H7 (cell line): ENCODE results near the gene NUBP1. TPM values are rescaled to one million over a fixed set of nuclear protein-coding genes. Genes with fewer than 3 reads are reported as not detected.

ENCODE experiments used
- DNase-seq: peaks from one replicate; pipeline ENCODE4 v3.0.0; 2012
- H3K27me3 ChIP-seq: 2 replicates; pipeline ENCODE4 v1.6.0; 2011; ENCODE audit warnings: mild to moderate bottlenecking, low read length; ENCODE audit not compliant: control insufficient read depth, insufficient read depth
- H3K36me3 ChIP-seq: replicated peaks from 2 replicates; pipeline ENCODE4 v1.5.1; 2011; ENCODE audit warnings: low read length; ENCODE audit not compliant: control insufficient read depth, insufficient read depth
- H3K4me3 ChIP-seq: 2 replicates; pipeline ENCODE4 v1.5.1; 2011; ENCODE audit warnings: low read depth, mild to moderate bottlenecking, control low read depth, low read length, moderate library complexity; ENCODE audit not compliant: insufficient read depth
- total RNA-seq: library from RNA; depleted of rRNA; stranded (reverse); fragments of >200 nt; shearing (Covaris generic); gene quantifications from 2 replicates; pipeline ENCODE4 v1.2.3, GENCODE V29; 2014; rRNA removed

NUBP1 gene
- total RNA-seq, 1 experiment from 2014 or later = 30.3 TPM

DNA sequence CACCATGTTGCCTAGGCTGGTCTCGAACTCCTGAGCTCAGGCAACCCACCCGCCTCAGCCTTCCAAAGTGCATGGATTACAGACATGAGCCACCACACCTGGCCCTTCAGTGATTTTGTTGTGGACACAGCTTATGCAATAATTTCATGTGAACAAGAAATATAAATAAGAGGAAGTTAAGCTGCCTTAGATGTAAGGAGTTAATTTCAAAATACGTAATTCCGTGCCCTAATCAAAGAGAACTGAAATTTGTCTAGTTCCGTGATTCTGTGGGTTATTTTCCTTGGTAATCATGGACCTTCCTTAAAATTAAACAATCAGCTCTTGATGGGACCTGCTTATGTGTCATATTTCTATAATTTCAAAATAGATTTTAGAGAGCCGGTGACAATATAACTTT, 63.1 kb downstream of the NUBP1 start:
- no peaks in the 10 kb centered on the region for H3K36me3 ChIP-seq
- H3K27me3 ChIP-seq = no peaks in the 10 kb centered on the region
- DNase-seq = no peak
- H3K4me3 ChIP-seq = no peak overlapping the region

DNA sequence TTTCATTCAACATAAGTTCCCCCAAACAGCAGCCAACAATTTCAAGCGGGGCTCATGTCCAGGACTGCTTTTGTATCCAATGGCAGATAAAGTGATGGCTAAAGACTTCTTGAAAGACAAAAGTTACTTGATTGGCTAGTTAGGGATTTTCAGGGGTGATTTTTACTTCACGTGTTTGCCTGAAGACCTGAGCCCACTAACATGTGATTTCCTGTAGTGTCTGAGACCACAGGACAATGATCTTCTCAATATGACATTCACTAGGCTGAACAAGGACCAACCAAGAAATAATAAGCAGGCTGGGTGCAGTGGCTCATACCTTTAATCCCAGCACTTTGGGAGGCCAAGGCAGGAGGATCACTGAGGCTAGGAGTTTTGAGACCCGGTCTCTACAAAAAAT, 64.6 kb downstream of the NUBP1 start:
- Histone ChIP-seq H3K4me3 (no peak overlapping the region), H3K36me3 (no peaks in the 10 kb centered on the region), H3K27me3 (no peaks in the 10 kb centered on the region)
- DNase-seq = no peak

DNA sequence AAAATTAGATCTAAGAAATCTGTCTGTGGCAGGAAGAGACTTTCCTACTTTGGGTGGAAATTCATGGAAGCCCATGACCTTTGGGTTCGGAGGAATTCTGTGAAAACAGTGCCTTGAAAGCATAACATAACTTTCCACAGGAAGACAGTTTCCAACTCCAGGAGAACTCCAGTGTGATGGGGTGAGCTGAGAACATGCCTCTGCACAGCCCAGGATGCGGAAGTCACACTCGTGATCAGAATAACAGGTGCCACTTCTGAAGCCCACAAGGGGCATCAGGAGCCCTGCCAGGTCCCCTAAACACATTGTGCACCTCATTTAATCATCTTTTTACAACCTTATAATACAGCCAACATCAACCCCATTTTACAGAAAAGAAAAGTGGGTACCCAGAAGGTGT, 65.2 kb downstream of the NUBP1 start:
- no peak for DNase-seq
- no peak overlapping the region for H3K4me3 ChIP-seq
- H3K36me3 ChIP-seq = no peaks in the 10 kb centered on the region
- H3K27me3 ChIP-seq = no peaks in the 10 kb centered on the region

DNA sequence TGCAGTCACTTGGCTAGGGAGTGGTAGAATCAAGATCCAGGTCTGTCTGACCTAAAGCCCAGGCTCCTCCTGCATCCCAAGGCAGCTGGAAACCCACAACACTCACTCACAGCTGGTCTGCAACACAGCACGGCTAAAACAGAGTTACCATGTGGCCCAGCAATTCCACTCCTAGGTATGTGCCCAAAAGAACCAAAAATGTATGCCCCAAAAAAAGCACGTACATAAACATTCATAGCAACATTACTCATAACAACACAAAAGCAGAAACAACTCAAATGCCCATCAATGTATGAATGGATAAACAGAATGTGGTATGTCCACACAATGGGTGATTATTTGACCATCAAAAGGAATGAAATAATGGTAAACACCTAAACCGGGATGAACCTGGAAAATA, 66.1 kb downstream of the NUBP1 start:
- Histone ChIP-seq H3K27me3 (no peaks in the 10 kb centered on the region), H3K36me3 (no peaks in the 10 kb centered on the region), H3K4me3 (no peak overlapping the region)
- no peak for DNase-seq

DNA sequence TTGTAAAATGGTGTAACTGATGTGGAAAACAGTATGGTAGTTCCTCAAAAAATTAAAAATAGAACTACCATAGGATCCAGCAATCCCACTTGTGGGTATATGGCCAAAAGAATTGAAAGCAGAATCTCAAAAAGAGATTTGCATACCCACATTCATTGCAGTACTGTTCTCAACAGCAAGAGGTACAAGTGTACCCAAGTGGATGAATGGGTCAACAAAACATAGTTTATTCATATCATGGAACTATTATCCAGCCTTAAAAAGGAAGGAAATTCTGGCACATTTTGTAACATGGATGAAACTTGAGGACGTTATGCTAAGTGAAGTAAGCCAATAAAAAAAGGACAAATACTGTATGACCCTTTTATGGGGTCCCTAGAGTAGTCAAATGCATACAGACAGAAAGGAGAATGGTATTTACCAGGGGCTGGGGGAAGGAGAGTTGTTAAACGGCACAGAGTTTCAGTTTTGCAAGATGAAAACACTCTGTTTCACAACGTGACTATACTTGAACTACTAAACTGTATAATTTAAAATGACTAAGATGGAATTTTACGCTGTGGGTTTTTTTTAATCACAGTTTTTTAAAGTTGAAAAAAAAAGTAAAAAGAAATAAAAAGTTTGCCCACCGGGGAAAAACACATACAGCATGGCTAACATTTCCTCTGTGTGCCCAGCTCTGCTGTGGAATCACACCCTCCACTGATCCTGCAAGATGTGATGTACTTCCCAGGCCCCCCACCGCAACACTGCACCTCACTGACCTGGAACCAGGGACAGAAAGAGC, 68.9 kb downstream of the NUBP1 start:
- Histone ChIP-seq H3K4me3 (no peak overlapping the region), H3K27me3 (peaks cover 3% of the 10 kb centered on the region), H3K36me3 (no peaks in the 10 kb centered on the region)
- DNase-seq = no peak

DNA sequence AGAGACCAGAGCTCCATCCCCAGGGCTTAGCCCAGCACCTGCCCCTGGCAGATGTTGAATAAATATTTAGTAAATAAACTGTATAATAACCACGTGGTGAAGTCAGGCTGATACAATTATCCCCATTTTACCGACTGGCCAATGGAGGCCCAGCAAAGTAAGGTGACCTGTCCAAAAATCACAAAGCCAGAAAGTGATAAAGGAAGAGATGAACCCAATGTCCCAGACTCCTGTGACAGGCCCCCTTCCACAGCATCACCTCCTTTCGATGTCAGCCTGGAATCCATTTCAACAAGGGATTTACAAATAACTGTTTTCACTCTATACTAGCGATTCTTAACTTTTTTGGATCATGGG, 69.4 kb downstream of the NUBP1 start:
- Histone ChIP-seq H3K4me3 (no peak overlapping the region), H3K27me3 (peaks cover 4% of the 10 kb centered on the region), H3K36me3 (no peaks in the 10 kb centered on the region)
- no peak for DNase-seq

DNA sequence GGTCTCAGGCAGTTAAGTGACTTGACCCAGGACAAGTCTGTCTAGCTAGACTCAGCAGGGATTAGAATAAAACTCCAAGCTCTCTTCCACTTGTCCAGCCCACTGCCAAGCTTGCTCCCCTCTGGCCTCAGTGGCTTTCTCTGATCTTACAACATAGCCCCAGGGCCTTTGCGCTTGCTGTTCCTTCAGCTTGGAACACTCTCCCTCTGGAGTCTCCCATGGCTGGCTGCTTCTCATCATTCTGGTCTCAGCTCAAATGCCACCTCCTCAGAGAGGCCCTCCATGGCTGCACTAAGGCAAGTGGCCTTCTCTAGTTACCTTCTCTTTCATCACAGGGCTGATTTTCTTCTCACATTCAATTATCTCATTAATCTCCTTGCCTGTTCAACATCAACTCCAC, 73.9 kb downstream of the NUBP1 start:
- peaks cover 9% of the 10 kb centered on the region for H3K27me3 ChIP-seq
- H3K36me3 ChIP-seq = no peaks in the 10 kb centered on the region
- no peak for DNase-seq
- H3K4me3 ChIP-seq = no peak overlapping the region

DNA sequence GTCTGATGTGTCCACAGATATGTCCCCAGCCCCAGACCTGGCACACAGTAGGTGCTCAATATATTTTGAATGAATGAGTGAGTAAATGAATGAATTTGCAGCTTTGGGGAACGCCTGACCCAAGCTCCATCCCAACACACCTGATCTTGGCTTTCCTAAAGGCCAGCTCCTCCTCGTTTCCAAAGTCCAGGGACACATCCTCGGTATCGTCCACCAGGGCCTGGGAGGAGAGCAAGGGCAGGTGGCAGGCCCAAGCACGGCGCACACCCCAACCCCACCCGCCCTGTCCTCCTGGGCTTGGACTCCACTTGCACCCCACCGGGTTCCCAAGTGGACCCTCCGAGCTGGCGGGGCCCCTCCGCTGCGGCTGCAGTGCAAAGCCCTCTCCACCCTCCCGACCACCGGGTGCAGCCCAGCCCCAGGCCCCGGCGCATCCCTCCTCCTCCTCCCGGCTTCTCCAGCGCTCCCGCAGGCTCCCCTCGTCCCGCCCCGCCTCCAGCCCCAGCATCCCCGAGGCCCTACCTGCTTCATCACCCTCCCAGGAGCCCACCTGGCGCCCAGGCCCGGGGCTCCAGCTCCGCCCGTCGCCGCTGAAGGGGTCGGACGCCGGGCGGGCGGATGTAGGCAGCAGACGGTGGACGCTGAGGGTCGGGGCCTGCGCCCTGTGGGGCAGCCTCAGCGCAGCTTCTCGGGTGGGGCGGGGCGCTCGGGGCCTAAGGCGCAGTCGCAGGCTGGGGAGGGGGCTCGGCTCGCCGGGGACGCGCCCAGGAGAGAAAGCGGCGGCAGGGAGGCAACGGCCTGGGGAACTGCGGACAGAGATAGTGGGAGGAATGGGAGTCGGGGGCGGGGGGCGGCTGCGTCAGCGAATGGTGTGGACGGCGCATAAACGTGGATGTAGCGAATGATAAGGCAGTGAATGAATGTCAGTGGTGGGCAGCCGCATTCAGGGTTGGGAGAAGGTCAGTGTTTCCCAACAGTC, 74.6 kb downstream of the NUBP1 start, which contains the start of gene TVP23A:
TVP23A (minus strand) TSS at position 832 of the 979 bp plus-strand sequence; CDS start at position 531, 301 bp downstream.
- peak; percentile 91 for DNase-seq
- peak within 1 kb of the TSS; percentile 41 for H3K4me3 ChIP-seq
- no peaks in the 10 kb centered on the region for H3K36me3 ChIP-seq
- peaks cover 9% of the 10 kb centered on the region for H3K27me3 ChIP-seq

Other genes with a start within 250 kb of the NUBP1 start
- gene EMP2, start 163.2 kb upstream of the NUBP1 start, total RNA-seq = 7.1 and 8.1 TPM in 2 replicates
- 0.31 TPM in 1 of 2 replicates, not detected in the other for gene TEKT5, start 48.9 kb upstream of the NUBP1 start, total RNA-seq
- 0.26 and 0.55 TPM in 2 replicates for gene TVP23A, start 75.0 kb downstream of the NUBP1 start, total RNA-seq
- gene CIITA, start 133.4 kb downstream of the NUBP1 start, total RNA-seq = not detected in 2 replicates
- gene DEXI, start 198.6 kb downstream of the NUBP1 start, total RNA-seq = 55.9 and 63.1 TPM in 2 replicates
- 12.0 and 15.1 TPM in 2 replicates for gene CLEC16A, start 200.7 kb downstream of the NUBP1 start, total RNA-seq